ENCODE results near the gene ALCAM. TPM values are rescaled to one million over a fixed set of nuclear protein-coding genes. Genes with fewer than 3 reads are reported as not detected.

Gene ALCAM
- polyA plus RNA-seq, 1 of the 3 experiments (the other 2 are of a cell fraction): 58.3 TPM

GRCh38 chr3:105430455-105430854 is 63.7 kb downstream of the ALCAM start:
- WGBS (ENCODE audit: low lambda C conversion rate): 95% methylated on average over 2 of the region's 2 CpGs
- CTCF ChIA-PET: interaction anchor here (1.3 kb wide), 1 partner anchor 87 kb away, joined by 4 read pairs; no protein-coding TSS in a partner anchor
- H3K79me2 ChIP-seq (ENCODE audit: insufficient read depth): peaks cover 96% of the 10 kb centered on the region

GRCh38 chr3:105431200-105431599 is 64.5 kb downstream of the ALCAM start:
- Histone ChIP-seq H3K9me3 (no peaks in the 10 kb centered on the region), H3F3A (replicated peaks; ENCODE audit: insufficient read depth) (no peaks in the 10 kb centered on the region), H3K9ac (no peak overlapping the region), H3K79me2 (ENCODE audit: insufficient read depth) (peaks cover 96% of the 10 kb centered on the region), H3K4me3 (ENCODE audit: low read depth in 2 of 2, low read length in 1 of 2) (no peak overlapping the region), H3K27me3 (ENCODE audit: insufficient read depth) (no peaks in the 10 kb centered on the region), H3K36me3 (replicated peaks in 1 of 2; ENCODE audit: control insufficient read depth in 1 of 2, insufficient read depth in 2 of 2, low read length in 1 of 2) (peaks cover 0 to 13% of the 10 kb centered on the region in 2 experiments), H3K4me2 (no peak overlapping the region), H4K20me1 (ENCODE audit: insufficient read depth) (no peaks in the 10 kb centered on the region), H3K9me2 (no peaks in the 10 kb centered on the region), H3K27ac (ENCODE audit: low read depth in 2 of 2, low read length in 1 of 2) (peak overlapping the region in 1 of 2 experiments; percentile 28; a peak in 1 of 4 replicates), H2AFZ (ENCODE audit: low read depth) (no peak overlapping the region), H3K4me1 (ENCODE audit: control insufficient read depth in 1 of 2, insufficient read depth in 2 of 2, low read depth in 1 of 2, low read length in 1 of 2) (peaks cover 5% of the 10 kb centered on the region in 2 experiments; a peak in 3 of 4 replicates)
- POLR2A ChIA-PET: no interaction called here
- CTCF ChIA-PET: interaction anchor here (0.8 to 1.3 kb wide), 2 partner anchors 30 to 87 kb away, joined by 3 to 4 read pairs; no protein-coding TSS in a partner anchor
- WGBS (ENCODE audit: low lambda C conversion rate): 94% methylated on average over 2 of the region's 2 CpGs
- no peak for DNase-seq
- no peak for TF ChIP-seq TEAD4 (IDR thresholded peaks at IDR 0.05; ENCODE audit: borderline replicate concordance, insufficient read depth)
- TF ChIP-seq RCOR1 (IDR thresholded peaks at IDR 0.05; ENCODE audit: low read length): no peak
- no peak for TF ChIP-seq YY1 (IDR thresholded peaks at IDR 0.05; ENCODE audit: low read depth)
- TF ChIP-seq, protein P1, sequence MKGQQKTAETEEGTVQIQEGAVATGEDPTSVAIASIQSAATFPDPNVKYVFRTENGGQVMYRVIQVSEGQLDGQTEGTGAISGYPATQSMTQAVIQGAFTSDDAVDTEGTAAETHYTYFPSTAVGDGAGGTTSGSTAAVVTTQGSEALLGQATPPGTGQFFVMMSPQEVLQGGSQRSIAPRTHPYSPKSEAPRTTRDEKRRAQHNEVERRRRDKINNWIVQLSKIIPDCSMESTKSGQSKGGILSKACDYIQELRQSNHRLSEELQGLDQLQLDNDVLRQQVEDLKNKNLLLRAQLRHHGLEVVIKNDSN (IDR thresholded peaks at IDR 0.05; ENCODE audit: borderline replicate concordance, low read depth): no peak
- TF ChIP-seq, protein P2, sequence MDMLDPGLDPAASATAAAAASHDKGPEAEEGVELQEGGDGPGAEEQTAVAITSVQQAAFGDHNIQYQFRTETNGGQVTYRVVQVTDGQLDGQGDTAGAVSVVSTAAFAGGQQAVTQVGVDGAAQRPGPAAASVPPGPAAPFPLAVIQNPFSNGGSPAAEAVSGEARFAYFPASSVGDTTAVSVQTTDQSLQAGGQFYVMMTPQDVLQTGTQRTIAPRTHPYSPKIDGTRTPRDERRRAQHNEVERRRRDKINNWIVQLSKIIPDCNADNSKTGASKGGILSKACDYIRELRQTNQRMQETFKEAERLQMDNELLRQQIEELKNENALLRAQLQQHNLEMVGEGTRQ (IDR thresholded peaks at IDR 0.05; ENCODE audit: borderline replicate concordance, low read depth, low read length): no peak

More at GRCh38 chr3:105430455-105430854, 63.7 kb downstream of the ALCAM start:
- Histone ChIP-seq H3F3A (replicated peaks; ENCODE audit: insufficient read depth) (no peaks in the 10 kb centered on the region), H3K9me3 (no peaks in the 10 kb centered on the region), H3K36me3 (replicated peaks in 1 of 2; ENCODE audit: control insufficient read depth in 1 of 2, insufficient read depth in 2 of 2, low read length in 1 of 2) (peaks cover 0 to 16% of the 10 kb centered on the region in 2 experiments), H3K4me2 (no peak overlapping the region), H3K4me1 (ENCODE audit: control insufficient read depth in 1 of 2, insufficient read depth in 2 of 2, low read depth in 1 of 2, low read length in 1 of 2) (peaks cover 5% of the 10 kb centered on the region in 2 experiments; a peak in 3 of 4 replicates), H2AFZ (ENCODE audit: low read depth) (no peak overlapping the region), H4K20me1 (ENCODE audit: insufficient read depth) (no peaks in the 10 kb centered on the region; the same call in 1 of the 2 replicates), H3K9ac (no peak overlapping the region), H3K27ac (ENCODE audit: low read depth in 2 of 2, low read length in 1 of 2) (no peak overlapping the region; a peak in 1 of 4 replicates), H3K27me3 (ENCODE audit: insufficient read depth) (no peaks in the 10 kb centered on the region), H3K9me2 (no peaks in the 10 kb centered on the region), H3K4me3 (ENCODE audit: low read depth in 2 of 2, low read length in 1 of 2) (no peak overlapping the region)
- TF ChIP-seq, protein P2 (IDR thresholded peaks at IDR 0.05; ENCODE audit: borderline replicate concordance, low read depth, low read length): no peak
- TF ChIP-seq SIN3A (IDR thresholded peaks at IDR 0.05; ENCODE audit: borderline replicate concordance, low read depth, low read length) (no peak), TEAD4 (IDR thresholded peaks at IDR 0.05; ENCODE audit: borderline replicate concordance, insufficient read depth) (no peak), TCF12 (IDR thresholded peaks at IDR 0.05) (no peak), SMC3 (IDR thresholded peaks at IDR 0.05; ENCODE audit: low read depth, low read length) (no peak), FOXJ3 (CRISPR knock-in tag; IDR thresholded peaks at IDR 0.05) (no peak), RXRA (IDR thresholded peaks at IDR 0.05; ENCODE audit: borderline replicate concordance, low read depth) (no peak)
- POLR2A ChIA-PET: no interaction called here
- DNase-seq: no peak

All from SK-N-SH (cell line).